Fibroblast of lung (primary cell): ENCODE measurements around the gene METTL4. TPM values are rescaled to one million over a fixed set of nuclear protein-coding genes. Genes with fewer than 3 reads are reported as not detected.
A peak's percentile ranks its signal among the peaks of the same experiment; 100 is the strongest.

Experiments used
- DNase-seq, 2 donors: peaks; one replicate each; pipeline versions ENCODE4 v3.0.0 to v3.0.0-alpha.2; 2010; ENCODE audit warnings: low read depth in 2 of 2
- H2AFZ ChIP-seq: 2 replicates; pipeline ENCODE4 v1.5.1; 2012; ENCODE audit warnings: low read length, control low read depth, inconsistent platforms
- H3K27ac ChIP-seq: 2 replicates; pipeline ENCODE4 v1.5.1; 2011; ENCODE audit warnings: low read length, control low read depth; ENCODE audit not compliant: insufficient read depth
- H3K27me3 ChIP-seq: 2 replicates; pipeline ENCODE4 v1.5.1; 2011; ENCODE audit warnings: mild to moderate bottlenecking, low read length; ENCODE audit not compliant: control insufficient read depth, insufficient read depth
- H3K36me3 ChIP-seq: 2 replicates; pipeline ENCODE4 v1.5.1; 2011; ENCODE audit warnings: low read length; ENCODE audit not compliant: control insufficient read depth, insufficient read depth
- H3K4me1 ChIP-seq: 2 replicates; pipeline ENCODE4 v1.5.1; 2011; ENCODE audit warnings: low read length; ENCODE audit not compliant: control insufficient read depth, insufficient read depth; ENCODE audit errors: extremely low read depth
- H3K4me2 ChIP-seq: 2 replicates; pipeline ENCODE4 v1.5.1; 2011; ENCODE audit warnings: low read length, control low read depth; ENCODE audit not compliant: insufficient read depth; ENCODE audit errors: extremely low read depth
- H3K4me3 ChIP-seq, 4 experiments: fragments of 200-600 bp in 1 of 4; sonication (generic) in 1 of 4; replicated peaks in 1 of 4; 2 replicates each; pipeline ENCODE4 v1.5.1; 2011 to 2016; ENCODE audit warnings: low read length in 4 of 4, low read depth in 3 of 4, mild to moderate bottlenecking in 3 of 4, control low read depth in 2 of 4, inconsistent platforms in 1 of 4, mixed read lengths in 1 of 4; ENCODE audit not compliant: insufficient read depth in 1 of 4; ENCODE audit errors: control extremely low read depth in 1 of 4
- H3K79me2 ChIP-seq: 2 replicates; pipeline ENCODE4 v1.5.1; 2012; ENCODE audit warnings: mild to moderate bottlenecking, low read length, inconsistent platforms; ENCODE audit not compliant: control insufficient read depth, insufficient read depth
- H3K9ac ChIP-seq: 2 replicates; pipeline ENCODE4 v1.5.1; 2011; ENCODE audit warnings: mild to moderate bottlenecking, low read length, control low read depth; ENCODE audit not compliant: insufficient read depth
- H3K9me3 ChIP-seq: 2 replicates; pipeline ENCODE4 v1.5.1; 2012; ENCODE audit warnings: low read depth, low read length; ENCODE audit not compliant: control insufficient read depth, insufficient read depth
- H4K20me1 ChIP-seq: 2 replicates; pipeline ENCODE4 v1.5.1; 2011; ENCODE audit warnings: low read length; ENCODE audit not compliant: control insufficient read depth, insufficient read depth; ENCODE audit errors: extremely low read depth
- CTCF ChIP-seq, 2 donors: IDR thresholded peaks in 1 of 2; conservative IDR thresholded peaks in 1 of 2; 1 replicate in 1 of 2; 2 replicates in 1 of 2; pipeline ENCODE4 v1.5.1; 2011 to 2012; ENCODE audit warnings: low read length in 2 of 2, control low read depth in 1 of 2, inconsistent platforms in 1 of 2, low read depth in 1 of 2, mild to moderate bottlenecking in 1 of 2
- EZH2 ChIP-seq: IDR thresholded peaks from 2 replicates; pipeline ENCODE4 v1.5.1; 2012; ENCODE audit warnings: low read length, control low read depth, mild to moderate bottlenecking; ENCODE audit errors: missing control alignments
- polyA plus RNA-seq, 2 donors: library from polyadenylated mRNA; depleted of rRNA in 1 of 2; stranded (reverse) in 1 of 2; unstranded in 1 of 2; fragments of >200 nt; gene quantifications; 2 replicates each; pipeline ENCODE4 v1.2.1, GENCODE V29; 2011 to 2012; ENCODE audit warnings: missing spikeins in 1 of 2
- total RNA-seq: library from RNA; depleted of rRNA; stranded (reverse); fragments of >200 nt; gene quantifications from 2 replicates; pipeline ENCODE4 v1.2.1, GENCODE V29; 2014

Gene METTL4
- total and polyA plus RNA-seq, 2 donors (not counting 1 experiment from before 2014, with no cell fraction given) = 8.0 to 12.2 TPM

GRCh38 chr18:2540575-2540974 lies 30.7 kb downstream of the METTL4 start:
- Histone ChIP-seq H3K27ac (no peak overlapping the region), H3K4me2 (no peak overlapping the region), H3K36me3 (no peaks in the 10 kb centered on the region), H3K27me3 (no peaks in the 10 kb centered on the region), H3K79me2 (no peaks in the 10 kb centered on the region), H3K9me3 (no peaks in the 10 kb centered on the region), H2AFZ (no peak overlapping the region), H3K4me1 (no peaks in the 10 kb centered on the region), H3K9ac (no peak overlapping the region), H3K4me3 (no peak overlapping the region), H4K20me1 (no peaks in the 10 kb centered on the region)
- TF ChIP-seq EZH2 = no peak
- TF ChIP-seq CTCF (conservative IDR thresholded peaks at IDR 0.05 in 1 of 2, IDR thresholded peaks at IDR 0.05 in 1 of 2; ENCODE audit: low read depth in 1 of 2, low read length in 2 of 2) = no peak
- peak in 1 of 2 donors; percentile 20 for DNase-seq

DNA sequence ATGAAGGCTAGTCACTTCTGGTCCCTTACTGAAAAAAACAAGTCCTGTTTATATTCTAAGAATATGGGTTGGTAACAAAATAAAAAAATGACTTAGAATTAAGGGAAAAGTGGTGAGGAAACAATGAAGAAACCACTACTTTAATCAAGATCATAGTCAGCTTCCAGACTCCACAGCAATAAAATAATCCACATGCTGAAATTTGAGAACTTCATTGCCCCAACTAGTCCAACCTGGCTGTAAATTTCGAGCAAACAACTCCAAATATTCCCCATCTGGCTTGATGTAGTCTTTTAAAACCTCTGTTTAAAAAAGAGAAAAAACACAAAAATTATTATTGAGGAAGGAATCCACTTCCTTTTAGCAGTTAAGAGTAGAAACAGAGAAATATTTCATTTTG lies 32.5 kb downstream of the METTL4 start:
- H3K4me2 ChIP-seq = no peak overlapping the region
- no peak overlapping the region for H3K27ac ChIP-seq
- no peaks in the 10 kb centered on the region for H3K27me3 ChIP-seq
- H3K36me3 ChIP-seq = no peaks in the 10 kb centered on the region
- H3K4me1 ChIP-seq = no peaks in the 10 kb centered on the region
- H3K9ac ChIP-seq = no peak overlapping the region
- H3K9me3 ChIP-seq = no peaks in the 10 kb centered on the region
- no peak overlapping the region for H2AFZ ChIP-seq
- H3K4me3 ChIP-seq = no peak overlapping the region
- no peaks in the 10 kb centered on the region for H4K20me1 ChIP-seq
- DNase-seq = peak in 1 of 2 donors; percentile 33
- H3K79me2 ChIP-seq = no peaks in the 10 kb centered on the region
- TF ChIP-seq EZH2 (no peak), CTCF (conservative IDR thresholded peaks at IDR 0.05 in 1 of 2, IDR thresholded peaks at IDR 0.05 in 1 of 2; ENCODE audit: low read depth in 1 of 2, low read length in 2 of 2) (no peak)

GRCh38 chr18:2538236-2538635 lies 33.1 kb downstream of the METTL4 start:
- no peak overlapping the region for H3K9ac ChIP-seq
- H3K27me3 ChIP-seq = no peaks in the 10 kb centered on the region
- H3K4me2 ChIP-seq = no peak overlapping the region
- no peaks in the 10 kb centered on the region for H3K36me3 ChIP-seq
- H3K4me1 ChIP-seq = no peaks in the 10 kb centered on the region
- no peaks in the 10 kb centered on the region for H3K79me2 ChIP-seq
- H3K27ac ChIP-seq = no peak overlapping the region
- TF ChIP-seq CTCF (conservative IDR thresholded peaks at IDR 0.05 in 1 of 2, IDR thresholded peaks at IDR 0.05 in 1 of 2; ENCODE audit: low read depth in 1 of 2, low read length in 2 of 2) (no peak), EZH2 (no peak)
- H4K20me1 ChIP-seq = no peaks in the 10 kb centered on the region
- H3K4me3 ChIP-seq = no peak overlapping the region
- no peak for DNase-seq
- H3K9me3 ChIP-seq = no peaks in the 10 kb centered on the region
- no peak overlapping the region for H2AFZ ChIP-seq
